ENCODE measurements around the gene PKP4.
A peak's percentile ranks its signal among the peaks of the same experiment; 100 is the strongest.

The PKP4 gene

GRCh38 chr2:158544998-158545397 lies 88.2 kb downstream of the PKP4 start:
- no peak for TF ChIP-seq CTCF (conservative IDR thresholded peaks at IDR 0.05; ENCODE audit: low read depth, low read length)

GRCh38 chr2:158546412-158547144 lies 89.8 kb downstream of the PKP4 start:
- Histone ChIP-seq H3K79me2 (ENCODE audit: insufficient read depth, low read depth) (no peaks in the 10 kb centered on the region), H3K4me1 (ENCODE audit: low read depth, poor library complexity, severe bottlenecking) (peaks cover 19% of the 10 kb centered on the region), H3K36me3 (ENCODE audit: insufficient read depth) (no peaks in the 10 kb centered on the region), H3K27me3 (ENCODE audit: insufficient read depth, low read depth) (no peaks in the 10 kb centered on the region), H3K4me2 (peak overlapping the region; percentile 12; the same call in 1 of the 2 replicates), H3K9ac (no peak overlapping the region), H3K27ac (no peak overlapping the region), H3K4me3 (IDR thresholded peaks at IDR 0.05; ENCODE audit: insufficient read depth, low read depth, low read length) (no peak overlapping the region), H4K20me1 (ENCODE audit: insufficient read depth) (no peaks in the 10 kb centered on the region), H2AFZ (ENCODE audit: low read depth) (no peak overlapping the region)
- no peak for TF ChIP-seq CTCF (conservative IDR thresholded peaks at IDR 0.05; ENCODE audit: low read depth, low read length)

More at GRCh38 chr2:158544998-158545397, 88.2 kb downstream of the PKP4 start:
- H3K36me3 ChIP-seq (ENCODE audit: insufficient read depth) = no peaks in the 10 kb centered on the region
- H4K20me1 ChIP-seq (ENCODE audit: insufficient read depth) = no peaks in the 10 kb centered on the region
- 0 out of 2 replicates have a peak, but pooled peaks cover 3% of the 10 kb centered on the region for H3K79me2 ChIP-seq (ENCODE audit: insufficient read depth, low read depth)
- H3K9ac ChIP-seq = no peak overlapping the region
- no peak overlapping the region for H3K4me3 ChIP-seq (IDR thresholded peaks at IDR 0.05; ENCODE audit: insufficient read depth, low read depth, low read length)
- H3K27me3 ChIP-seq (ENCODE audit: insufficient read depth, low read depth) = no peaks in the 10 kb centered on the region
- H2AFZ ChIP-seq (ENCODE audit: low read depth) = no peak overlapping the region
- H3K4me2 ChIP-seq = no peak overlapping the region
- H3K27ac ChIP-seq = no peak overlapping the region
- peaks cover 19% of the 10 kb centered on the region for H3K4me1 ChIP-seq (ENCODE audit: low read depth, poor library complexity, severe bottlenecking)

- no peak for TF ChIP-seq CTCF (conservative IDR thresholded peaks at IDR 0.05; ENCODE audit: low read depth, low read length)
- no peak overlapping the region for H3K4me3 ChIP-seq (IDR thresholded peaks at IDR 0.05; ENCODE audit: insufficient read depth, low read depth, low read length)
- H3K36me3 ChIP-seq (ENCODE audit: insufficient read depth) = no peaks in the 10 kb centered on the region
- H3K79me2 ChIP-seq (ENCODE audit: insufficient read depth, low read depth) = no peaks in the 10 kb centered on the region
- H3K4me2 ChIP-seq = no peak overlapping the region
- no peak overlapping the region for H3K9ac ChIP-seq
- H3K27ac ChIP-seq = no peak overlapping the region
- no peaks in the 10 kb centered on the region for H4K20me1 ChIP-seq (ENCODE audit: insufficient read depth)
- no peak overlapping the region for H2AFZ ChIP-seq (ENCODE audit: low read depth)
- H3K4me1 ChIP-seq (ENCODE audit: low read depth, poor library complexity, severe bottlenecking) = no peaks in the 10 kb centered on the region
- H3K27me3 ChIP-seq (ENCODE audit: insufficient read depth, low read depth) = no peaks in the 10 kb centered on the region
Observed at GRCh38 chr2:158553257-158553656, 96.5 kb downstream of the PKP4 start.

- Histone ChIP-seq H3K9ac (no peak overlapping the region), H2AFZ (ENCODE audit: low read depth) (no peak overlapping the region), H4K20me1 (ENCODE audit: insufficient read depth) (no peaks in the 10 kb centered on the region), H3K4me3 (IDR thresholded peaks at IDR 0.05; ENCODE audit: insufficient read depth, low read depth, low read length) (no peak overlapping the region), H3K36me3 (ENCODE audit: insufficient read depth) (no peaks in the 10 kb centered on the region), H3K4me2 (no peak overlapping the region), H3K27ac (no peak overlapping the region), H3K27me3 (ENCODE audit: insufficient read depth, low read depth) (no peaks in the 10 kb centered on the region), H3K79me2 (ENCODE audit: insufficient read depth, low read depth) (no peaks in the 10 kb centered on the region), H3K4me1 (ENCODE audit: low read depth, poor library complexity, severe bottlenecking) (no peaks in the 10 kb centered on the region)
- TF ChIP-seq CTCF (conservative IDR thresholded peaks at IDR 0.05; ENCODE audit: low read depth, low read length) = no peak
Observed at GRCh38 chr2:158554996-158555395, 98.2 kb downstream of the PKP4 start.
